GM12878 (cell line): ENCODE data around the gene KCNJ3. TPM values are rescaled to one million over a fixed set of nuclear protein-coding genes. Genes with fewer than 3 reads are reported as not detected.

Source experiments
- ATAC-seq: fragments of 200-7000 bp; cut with Tn5 transposase; 3 replicates; pipeline ENCODE4 v1.9.1; 2020; ENCODE audit warnings: mild to moderate bottlenecking, moderate library complexity
- BruUV-seq: library from RNA; stranded (reverse); fragments of 400-500 nt; replicated peaks from 2 replicates; lab custom pipeline; 2021; lab: Mats Ljungman, UMichigan
- CTCF ChIA-PET: fragments of 300-600 bp; sonication (Branson Sonifier 250); formaldehyde crosslinking; extraction: SDS; loops from one replicate; lab custom pipeline; 2021; ENCODE audit warnings: inconsistent platforms; lab: Yijun Ruan, JAX
- POLR2A ChIA-PET: fragments of 350-600 bp; formaldehyde crosslinking; extraction: SDS; loops from one replicate; lab custom pipeline; 2021; ENCODE audit warnings: inconsistent platforms; lab: Charles Lee
- RAD21 ChIA-PET: fragments of 300-600 bp; sonication (Branson Sonifier 250); formaldehyde crosslinking; loops from one replicate; lab custom pipeline; 2023; ENCODE audit warnings: antibody characterized with exemption; ENCODE audit not compliant: unreplicated experiment; lab: Charles Lee
- SMC1A ChIA-PET: fragments of 300-600 bp; sonication (Branson Sonifier 250); formaldehyde crosslinking; loops from one replicate; lab custom pipeline; 2023; ENCODE audit not compliant: unreplicated experiment, uncharacterized antibody; lab: Charles Lee
- DNase-seq: peaks from one replicate; pipeline ENCODE4 v3.0.0-alpha.2; 2011; ENCODE audit warnings: low read depth, low spot score
- FAIRE-seq: peaks from 3 replicates; lab custom pipeline; 2011; peaks lifted over from hg19 to GRCh38; lab: Jason Lieb, UNC
- H2AFZ ChIP-seq: 2 replicates; pipeline ENCODE4 v1.6.0; 2011; ENCODE audit warnings: low read depth, low read length, control low read depth; ENCODE audit not compliant: control insufficient read depth
- H3K27ac ChIP-seq: 2 replicates; pipeline ENCODE4 v1.5.1; 2011; ENCODE audit warnings: control low read depth; ENCODE audit not compliant: control insufficient read depth, insufficient read depth
- H3K27me3 ChIP-seq, 2 experiments: replicated peaks in 1 of 2; 2 replicates each; pipeline versions ENCODE4 v1.6.0 to v1.6.1; 2011; ENCODE audit warnings: low read length in 1 of 2; ENCODE audit not compliant: control insufficient read depth in 2 of 2, insufficient read depth in 2 of 2
- H3K36me3 ChIP-seq, 2 experiments: 2 replicates each; pipeline ENCODE4 v1.5.1; 2011; ENCODE audit warnings: low read length in 1 of 2; ENCODE audit not compliant: control insufficient read depth in 2 of 2, insufficient read depth in 2 of 2
- H3K4me1 ChIP-seq: 2 replicates; pipeline ENCODE4 v1.6.1; 2011; ENCODE audit warnings: mild to moderate bottlenecking, low read length, moderate library complexity, mixed read lengths; ENCODE audit not compliant: control insufficient read depth, insufficient read depth
- H3K4me2 ChIP-seq: 2 replicates; pipeline ENCODE4 v1.6.0; 2011; ENCODE audit warnings: control low read depth; ENCODE audit not compliant: control insufficient read depth, insufficient read depth
- H3K4me3 ChIP-seq: fragments of 200-600 bp; sonication (generic); 2 replicates; pipeline ENCODE4 v1.5.1; 2016
- H3K79me2 ChIP-seq: 2 replicates; pipeline ENCODE4 v1.6.0; 2011; ENCODE audit warnings: low read length; ENCODE audit not compliant: control insufficient read depth, insufficient read depth
- H3K9ac ChIP-seq: 2 replicates; pipeline ENCODE4 v1.8.0; 2011; ENCODE audit warnings: low read length, control low read depth, mixed read lengths; ENCODE audit not compliant: control insufficient read depth, insufficient read depth
- H3K9me3 ChIP-seq: replicated peaks from 3 replicates; pipeline ENCODE4 v1.5.1; 2011; ENCODE audit warnings: mild to moderate bottlenecking, low read length; ENCODE audit not compliant: control insufficient read depth, insufficient read depth
- H4K20me1 ChIP-seq: 2 replicates; pipeline ENCODE4 v1.6.0; 2011; ENCODE audit not compliant: control insufficient read depth, insufficient read depth
- ETV6 ChIP-seq, 2 experiments: fragments of 450-650 bp in 1 of 2; IDR thresholded peaks in 1 of 2; conservative IDR thresholded peaks in 1 of 2; 2 replicates each; pipeline ENCODE4 v1.6.1; 2014; ENCODE audit warnings: antibody characterized with exemption in 1 of 2, borderline replicate concordance in 1 of 2, low read depth in 1 of 2, mild to moderate bottlenecking in 1 of 2, moderate library complexity in 1 of 2
- IRF5 ChIP-seq: fragments of 450-650 bp; IDR thresholded peaks from 2 replicates; pipeline ENCODE4 v1.6.1; 2017; ENCODE audit warnings: borderline replicate concordance
- KLF5 ChIP-seq: fragments of 450-650 bp; IDR thresholded peaks from 2 replicates; pipeline ENCODE4 v1.6.1; 2014; ENCODE audit warnings: mild to moderate bottlenecking; ENCODE audit not compliant: partially characterized antibody
- NFYA ChIP-seq: IDR thresholded peaks from 2 replicates; pipeline ENCODE4 v1.6.1; 2011; ENCODE audit warnings: low read depth, mild to moderate bottlenecking, low read length, improper control_type of control experiment, borderline replicate concordance
- NR2F1 ChIP-seq: fragments of 450-650 bp; conservative IDR thresholded peaks from 2 replicates; pipeline ENCODE4 v1.6.1; 2017; ENCODE audit warnings: mild to moderate bottlenecking
- PBX3 ChIP-seq: IDR thresholded peaks from 2 replicates; pipeline ENCODE4 v1.6.1; 2011; ENCODE audit warnings: mild to moderate bottlenecking, low read depth, low read length, moderate library complexity; ENCODE audit not compliant: insufficient replicate concordance
- RBBP5 ChIP-seq: fragments of 200-600 bp; sonication (generic); conservative IDR thresholded peaks from 2 replicates; pipeline ENCODE4 v1.6.1; 2016
- SMAD1 ChIP-seq: fragments of 450-650 bp; IDR thresholded peaks from 2 replicates; pipeline ENCODE4 v1.6.1; 2018; ENCODE audit warnings: mild to moderate bottlenecking, low read depth; ENCODE audit not compliant: partially characterized antibody
- TBL1XR1 ChIP-seq: IDR thresholded peaks from 2 replicates; pipeline ENCODE4 v1.6.1; 2012; ENCODE audit warnings: low read depth, low read length, improper control_type of control experiment
- ZBTB11 ChIP-seq: fragments of 450-650 bp; formaldehyde crosslinking; IDR thresholded peaks from 2 replicates; pipeline ENCODE4 v1.5.0; 2022; ENCODE audit warnings: mild to moderate bottlenecking, missing genetic modification characterization
- WGBS: methylation state at CpG from one replicate; pipeline ENCODE4 v1.1.6; 2016; ENCODE audit warnings: low lambda C conversion rate; ENCODE audit not compliant: insufficient replicate concordance, insufficient coverage; ENCODE audit errors: missing lambda C conversion rate; 5-methylcytosine and 5-hydroxymethylcytosine counted together
- in situ Hi-C: fragments of 300-500 bp; cut with MboI; formaldehyde crosslinking; loops from 9 replicates; pipeline ENCODE4 v1.14.3; 2018; ENCODE audit warnings: mixed read lengths
- intact Hi-C: fragments of 100-400 bp; cut with micrococcal nuclease; formaldehyde crosslinking; loops from one replicate; pipeline ENCODE4 v1.14.2; 2022; ENCODE audit not compliant: unreplicated experiment
- polyA plus RNA-seq, 11 experiments: library from polyadenylated mRNA; depleted of rRNA in 4 of 11; unstranded in 6 of 11; stranded (reverse) in 5 of 11; fragments of >200 nt; fragmentation: Nextera tagmentation in 4 of 11; fragmentation: Illumina TruSeq in 1 of 11; extraction: Ambion mirVana in 4 of 11; extraction: Trizol in 1 of 11; gene quantifications; 1 replicate in 1 of 11; 2 replicates in 10 of 11; pipeline versions ENCODE4 v1.2.1 to v1.2.3, GENCODE V29; 2011 to 2016; ENCODE audit warnings: inconsistent platforms in 2 of 11, missing spikeins in 2 of 11, low read depth in 1 of 11
- total RNA-seq, 4 experiments: library from RNA; depleted of rRNA in 3 of 4; stranded (reverse); fragments of >200 nt in 3 of 4; fragmentation: Illumina TruSeq in 1 of 4; extraction: Trizol in 1 of 4; gene quantifications; 2 replicates each; pipeline versions ENCODE4 v1.2.1 to v1.2.3, GENCODE V29; 2013 to 2021

KCNJ3 gene
- total and polyA plus RNA-seq, 10 of the 15 experiments (the other 5 are each of a cell fraction or from before 2014, with no cell fraction given) = 0.01 to 1.1 (median 0.04) TPM; not detected in 6

- H2AFZ ChIP-seq = no peak overlapping the region
These were observed 184.2 kb downstream of the KCNJ3 start for GRCh38 chr2:154882725-154883124.

DNA sequence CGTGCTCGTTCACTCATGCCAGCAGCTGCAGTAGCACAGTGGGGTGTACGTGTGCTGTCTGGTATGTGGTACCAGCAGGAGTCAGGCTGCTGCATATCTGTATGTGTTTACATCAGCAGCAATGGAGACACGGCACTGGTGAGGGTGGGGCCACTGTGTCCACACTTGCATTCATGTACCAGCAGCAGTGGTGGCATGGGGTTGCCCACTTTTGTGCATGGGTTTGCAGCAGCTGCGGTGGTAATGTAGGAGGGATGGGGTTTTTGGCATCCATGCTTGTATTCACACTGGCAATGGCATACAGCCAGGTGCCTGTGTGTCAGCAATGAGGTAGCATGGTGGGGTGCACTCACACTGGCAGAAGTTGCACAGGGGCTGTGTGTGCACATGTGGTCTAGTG lies 187.8 kb downstream of the KCNJ3 start:
- CTCF ChIA-PET = no interaction called here
- TF ChIP-seq ZBTB11 (CRISPR knock-in tag) (no peak), KLF5 (no peak), NFYA (no peak), SMAD1 (no peak), IRF5 (no peak), RBBP5 (no peak), NR2F1 (no peak), TBL1XR1 (no peak)

More at GRCh38 chr2:154882725-154883124, 184.2 kb downstream of the KCNJ3 start:
- no peak for TF ChIP-seq PBX3
- TF ChIP-seq ETV6 (conservative IDR thresholded peaks at IDR 0.05 in 1 of 2, IDR thresholded peaks at IDR 0.05 in 1 of 2; ENCODE audit: borderline replicate concordance in 1 of 2, low read depth in 1 of 2) = no peak
- TF ChIP-seq NR2F1 = no peak
- no peaks in the 10 kb centered on the region for H3K27me3 ChIP-seq
- no peaks in the 10 kb centered on the region for H4K20me1 ChIP-seq
- no peaks in the 10 kb centered on the region for H3K9me3 ChIP-seq
- no peak for DNase-seq
- no peak; the same call in 2 of the 3 replicates for ATAC-seq
- H3K27ac ChIP-seq = no peak overlapping the region
- intact Hi-C loops (no loop called here), in situ Hi-C loops (no loop called here)
- no peaks in the 10 kb centered on the region for H3K36me3 ChIP-seq
- SMC1A ChIA-PET = no interaction called here
- RAD21 ChIA-PET = no interaction called here
- H3K4me2 ChIP-seq = no peak overlapping the region
- no peak for FAIRE-seq
- H3K79me2 ChIP-seq = no peaks in the 10 kb centered on the region
- H3K4me3 ChIP-seq = no peak overlapping the region
- H3K4me1 ChIP-seq = no peaks in the 10 kb centered on the region
- BruUV-seq = no TSS peak
- CTCF ChIA-PET = no interaction called here
- 51% methylated on average over 3 of the region's 3 CpGs for WGBS
- no peak overlapping the region for H3K9ac ChIP-seq
- POLR2A ChIA-PET = no interaction called here

More for the DNA sequence above, 187.8 kb downstream of the KCNJ3 start:
- Histone ChIP-seq H2AFZ (no peak overlapping the region), H3K36me3 (no peaks in the 10 kb centered on the region), H3K79me2 (no peaks in the 10 kb centered on the region), H3K9ac (no peak overlapping the region), H3K27ac (no peak overlapping the region), H4K20me1 (no peaks in the 10 kb centered on the region), H3K27me3 (no peaks in the 10 kb centered on the region), H3K4me1 (no peaks in the 10 kb centered on the region), H3K4me2 (no peak overlapping the region), H3K9me3 (no peaks in the 10 kb centered on the region), H3K4me3 (no peak overlapping the region)
- RAD21 ChIA-PET = no interaction called here
- intact Hi-C loops (no loop called here), in situ Hi-C loops (no loop called here)
- SMC1A ChIA-PET = no interaction called here
- FAIRE-seq = no peak
- BruUV-seq = no TSS peak
- DNase-seq = no peak
- POLR2A ChIA-PET = no interaction called here
- ATAC-seq = no peak
- 21% methylated on average over 5 of the region's 5 CpGs for WGBS
